CD4-positive, alpha-beta T cell treated with Interleukin-15 for 4 hours (primary cell): Measurements from ENCODE around the gene NKAIN2.
"Not testable (repeated sequence)": the region's sequence is repeated elsewhere in the genome, so short reads cannot be mapped to it uniquely, and the experiment has no call there.

ENCODE experiments used
- DNase-seq: peaks from one replicate; pipeline ENCODE4 v3.0.0-alpha.2; 2020; ENCODE audit warnings: low spot score

NKAIN2 gene

DNA sequence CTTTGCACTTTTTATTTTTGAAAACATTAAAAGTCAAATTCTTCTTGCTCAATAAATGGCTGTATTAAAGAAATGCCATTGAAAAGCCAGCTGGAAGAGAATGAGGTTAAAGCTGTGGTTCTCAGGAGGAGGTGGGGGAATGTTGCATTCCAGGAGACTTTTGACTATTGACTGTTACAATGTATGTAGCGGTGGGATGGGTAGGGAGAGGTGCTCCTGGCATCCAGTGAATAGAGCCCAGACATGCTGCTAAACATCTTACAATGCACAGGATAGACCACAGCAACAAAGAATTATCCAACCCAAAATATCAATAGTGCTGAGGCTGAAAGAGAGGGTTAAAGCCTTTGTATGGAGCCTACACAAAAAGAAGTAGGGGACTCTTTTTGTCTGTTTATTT lies 295.9 kb downstream of the NKAIN2 start:
- no peak for DNase-seq

GRCh38 chr6:124110514-124110913 lies 306.8 kb downstream of the NKAIN2 start:
- no peak for DNase-seq

DNA sequence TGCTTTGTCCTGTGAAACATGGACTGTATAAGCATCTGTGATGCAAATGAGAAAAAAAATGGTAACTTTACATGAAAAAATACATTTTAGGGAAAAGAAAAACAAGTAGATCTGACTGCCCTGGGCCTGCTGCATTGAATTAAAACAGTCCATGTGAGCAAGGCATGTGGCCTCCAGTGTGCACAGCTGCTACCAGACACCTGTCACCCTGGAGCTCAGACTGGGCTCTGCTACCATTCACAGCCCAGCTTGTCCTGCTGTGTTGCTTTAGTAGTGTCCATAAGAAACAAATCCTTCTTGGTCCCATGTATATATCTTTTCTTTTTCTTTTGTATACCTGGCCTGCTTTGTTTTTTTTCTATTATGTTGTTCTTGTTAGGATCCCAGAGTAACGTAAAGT lies 315.9 kb downstream of the NKAIN2 start:
- no peak for DNase-seq

GRCh38 chr6:124123617-124124209 lies 320.0 kb downstream of the NKAIN2 start:
- no peak for DNase-seq

DNA sequence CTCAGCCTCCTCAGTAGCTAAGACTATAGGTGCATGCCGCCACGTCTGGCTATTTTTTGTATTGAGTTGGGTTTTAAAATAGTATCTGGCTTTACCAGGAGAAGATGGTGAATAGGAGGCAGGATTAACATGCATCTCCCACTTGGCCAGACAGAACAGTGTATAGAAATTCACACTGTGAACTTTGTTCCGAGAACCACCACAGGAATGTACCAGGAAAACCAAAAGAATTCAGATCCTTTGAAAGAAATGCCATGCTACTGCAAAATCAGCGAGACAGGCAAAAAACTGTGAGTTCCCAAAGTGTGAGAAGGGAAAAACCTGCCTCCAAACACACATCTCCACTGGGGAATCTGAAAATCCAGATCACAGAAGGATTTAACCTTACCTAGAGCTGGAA lies 327.6 kb downstream of the NKAIN2 start:
- no peak for DNase-seq

DNA sequence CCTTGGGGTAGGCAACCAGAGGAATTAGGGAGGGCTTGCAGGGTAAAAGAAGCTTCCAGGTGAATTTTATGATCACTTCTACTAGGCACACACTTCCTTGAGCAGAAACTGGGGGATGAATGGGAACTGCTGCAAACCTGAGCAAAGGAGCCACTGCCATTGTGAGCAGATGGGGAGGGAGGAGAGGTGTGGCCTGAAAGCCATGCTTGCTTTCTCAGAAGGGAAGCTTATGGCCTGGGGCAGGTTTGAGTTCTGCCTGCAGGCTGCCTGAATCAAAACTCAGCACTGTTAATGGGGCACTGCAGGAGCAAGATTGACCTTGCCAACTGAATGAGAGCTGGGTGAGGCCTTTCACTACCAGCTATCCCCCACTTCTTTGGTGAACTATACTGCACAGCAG lies 328.1 kb downstream of the NKAIN2 start:
- DNase-seq, result no peak

GRCh38 chr6:124132256-124132655 lies 328.6 kb downstream of the NKAIN2 start:
- no peak for DNase-seq

DNA sequence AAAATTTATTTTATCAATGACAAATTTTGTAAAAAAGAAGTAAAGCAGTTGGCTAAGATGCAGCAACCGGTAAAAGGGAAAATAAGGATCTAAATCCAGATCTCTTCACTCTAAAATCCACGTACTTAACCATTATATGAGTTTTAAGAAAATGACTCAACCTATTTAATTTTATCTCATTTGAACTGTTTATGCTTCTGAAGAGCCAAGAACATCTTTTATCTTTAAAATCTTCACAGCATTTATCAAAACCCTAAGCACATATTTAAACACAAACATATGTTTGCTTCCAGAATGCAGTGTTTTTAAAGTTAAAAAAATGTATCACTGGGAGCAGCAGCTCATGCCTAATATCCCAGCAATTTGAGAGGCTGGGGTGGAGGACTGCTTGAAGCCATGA lies 339.2 kb downstream of the NKAIN2 start:
- no peak for DNase-seq

DNA sequence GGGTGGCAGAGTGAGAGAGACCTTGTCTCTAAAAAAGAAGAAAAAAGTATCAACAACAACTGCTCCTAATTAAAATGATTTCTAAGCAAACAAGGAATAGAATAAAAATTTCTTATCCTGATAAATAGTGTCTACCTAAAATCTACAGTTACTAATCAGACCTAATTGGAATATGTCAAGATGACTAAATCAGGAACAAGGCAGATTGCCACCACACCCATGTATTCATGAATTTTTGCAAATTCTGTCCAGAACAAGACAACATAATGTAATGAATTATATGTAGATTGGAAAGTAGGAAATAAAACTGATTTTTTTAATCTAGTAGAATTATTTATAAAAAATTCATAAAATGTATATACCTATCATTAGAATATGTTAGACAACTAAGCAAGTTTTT lies 339.8 kb downstream of the NKAIN2 start:
- DNase-seq, result no peak

DNA sequence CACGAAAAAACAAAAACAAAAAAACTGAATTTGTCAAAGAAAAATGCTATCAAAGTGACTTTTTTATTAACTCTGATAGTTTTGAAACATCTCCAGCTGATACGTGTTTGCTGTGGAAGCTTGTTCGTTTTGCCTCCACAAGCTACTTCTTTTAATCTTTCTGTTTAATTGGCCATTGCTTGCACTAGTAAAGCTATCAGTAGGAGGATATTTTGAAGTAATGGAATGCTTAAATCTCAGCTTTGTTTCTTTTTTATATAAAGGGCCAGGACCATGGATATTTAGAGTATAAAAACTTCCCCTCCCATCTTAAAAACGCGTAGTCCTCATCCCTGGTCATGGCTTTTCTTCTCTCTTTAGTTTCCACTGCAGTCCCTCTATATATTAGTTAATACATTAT lies 344.0 kb downstream of the NKAIN2 start:
- DNase-seq, result no peak

DNA sequence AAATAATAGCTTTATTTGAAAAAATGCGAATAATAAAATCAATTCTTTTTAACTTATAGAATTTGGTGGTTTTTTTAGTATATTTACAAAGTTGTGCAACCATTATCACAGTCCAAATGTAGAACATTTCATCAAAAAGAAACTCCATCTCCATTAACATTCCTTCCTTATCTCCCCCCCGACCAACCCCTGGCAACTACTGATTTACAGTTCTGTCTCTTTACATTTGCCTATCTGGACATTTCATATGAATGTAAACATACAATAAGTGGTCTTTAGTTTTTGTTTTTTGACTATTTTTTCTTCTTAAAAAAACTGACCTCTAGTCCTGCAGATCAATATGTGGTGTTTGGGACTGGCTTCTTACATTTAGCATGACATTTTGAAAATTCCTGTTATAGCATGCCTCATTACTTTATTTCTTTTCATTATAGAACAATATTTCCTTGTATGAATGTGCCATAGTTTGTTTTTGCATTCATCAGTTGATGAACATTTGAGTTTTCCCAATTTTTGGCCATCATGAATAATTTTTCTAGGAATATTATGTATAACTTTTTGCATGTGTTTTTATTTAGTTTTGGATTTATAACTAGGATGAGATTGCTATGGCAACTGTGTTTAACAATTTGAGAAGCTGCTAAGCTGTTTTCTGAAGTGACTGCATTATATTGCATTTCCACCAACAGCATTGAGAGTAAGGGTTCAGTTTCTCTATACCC lies 344.7 kb downstream of the NKAIN2 start:
- no peak for DNase-seq

DNA sequence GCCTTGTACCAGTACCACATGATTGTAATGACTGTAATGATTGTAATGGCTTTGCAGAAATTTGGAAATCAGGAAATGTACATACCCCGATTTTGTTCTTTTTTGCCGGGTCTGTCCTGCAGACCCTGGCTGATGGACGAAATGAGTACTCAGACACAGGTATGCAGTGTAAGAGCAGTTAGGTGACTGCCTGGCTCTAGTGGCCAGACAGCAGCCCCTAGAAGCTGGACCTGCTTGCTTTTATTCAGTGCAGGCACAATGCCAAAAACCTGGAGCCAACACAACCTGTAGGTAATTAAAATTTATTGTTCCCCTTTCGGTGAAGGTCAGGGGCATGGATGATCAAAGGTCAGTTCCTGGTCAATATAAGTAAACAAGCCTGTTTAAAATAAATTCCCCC lies 346.0 kb downstream of the NKAIN2 start:
- no peak for DNase-seq

DNA sequence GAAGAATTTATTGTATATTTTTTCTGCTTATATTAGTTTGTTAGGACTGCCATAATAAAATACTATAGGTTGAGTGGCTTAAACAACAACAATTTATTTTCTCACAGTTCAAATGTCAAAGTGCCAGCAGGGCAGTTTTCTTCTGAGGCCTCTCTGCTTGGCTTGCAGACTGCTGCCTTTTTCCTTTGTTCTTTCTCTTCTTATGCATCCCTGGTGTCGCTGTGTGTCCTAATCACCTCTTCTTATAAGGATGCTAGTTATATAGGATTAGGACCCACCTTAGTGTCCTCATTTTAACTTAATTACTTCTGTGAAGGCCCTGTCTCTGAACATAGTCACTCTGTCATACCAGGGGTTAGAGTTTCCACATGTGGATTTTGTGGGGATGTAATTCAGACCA lies 354.4 kb downstream of the NKAIN2 start:
- DNase-seq, result no peak

- no peak for DNase-seq
These were observed 360.0 kb downstream of the NKAIN2 start for GRCh38 chr6:124163676-124164075.

GRCh38 chr6:124164343-124164742 lies 360.7 kb downstream of the NKAIN2 start:
- DNase-seq, result no peak

GRCh38 chr6:124167249-124167648 lies 363.6 kb downstream of the NKAIN2 start:
- not testable (repeated sequence) for DNase-seq

- no peak for DNase-seq
These were observed 386.6 kb downstream of the NKAIN2 start for GRCh38 chr6:124190256-124190655.

- no peak for DNase-seq
These were observed 389.5 kb downstream of the NKAIN2 start for GRCh38 chr6:124193132-124193531.

DNA sequence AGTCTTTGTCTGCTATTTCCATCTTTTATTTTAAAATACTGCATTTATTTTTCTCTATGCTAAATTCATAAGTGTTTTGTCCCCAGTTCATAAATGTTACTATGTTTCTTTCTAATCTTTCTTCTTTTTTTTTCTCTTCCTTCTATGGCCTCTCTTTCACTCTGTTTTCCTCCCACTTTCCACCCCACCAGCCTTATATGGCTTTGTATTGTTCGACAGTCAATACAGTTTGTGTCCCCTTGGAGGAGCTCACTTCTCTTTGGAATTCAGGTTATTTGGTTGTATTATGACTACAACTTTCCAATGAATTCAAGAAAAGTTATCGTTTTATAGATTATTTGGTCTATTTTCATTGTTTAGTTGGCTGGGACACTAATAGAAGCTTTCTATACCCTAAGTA lies 393.5 kb downstream of the NKAIN2 start:
- DNase-seq, result no peak

DNA sequence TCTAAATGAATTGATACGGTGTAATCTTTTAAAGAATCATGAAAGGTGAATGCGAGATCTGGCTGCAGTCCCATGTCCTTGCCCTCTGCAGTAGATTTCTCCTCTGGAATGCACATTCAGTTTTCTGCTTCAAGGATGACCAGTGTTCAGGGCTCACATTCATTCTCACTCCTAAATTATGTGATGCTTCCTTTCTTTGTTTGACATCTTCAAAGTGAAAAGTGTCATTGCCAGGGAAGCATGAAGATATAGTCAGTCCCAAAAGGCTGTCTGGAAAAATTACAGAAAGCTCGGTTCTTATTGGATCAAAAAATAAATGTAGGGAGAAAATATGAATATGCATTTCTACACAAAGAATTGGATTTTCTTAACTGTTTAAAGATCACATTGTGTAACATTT lies 395.6 kb downstream of the NKAIN2 start:
- no peak for DNase-seq

DNA sequence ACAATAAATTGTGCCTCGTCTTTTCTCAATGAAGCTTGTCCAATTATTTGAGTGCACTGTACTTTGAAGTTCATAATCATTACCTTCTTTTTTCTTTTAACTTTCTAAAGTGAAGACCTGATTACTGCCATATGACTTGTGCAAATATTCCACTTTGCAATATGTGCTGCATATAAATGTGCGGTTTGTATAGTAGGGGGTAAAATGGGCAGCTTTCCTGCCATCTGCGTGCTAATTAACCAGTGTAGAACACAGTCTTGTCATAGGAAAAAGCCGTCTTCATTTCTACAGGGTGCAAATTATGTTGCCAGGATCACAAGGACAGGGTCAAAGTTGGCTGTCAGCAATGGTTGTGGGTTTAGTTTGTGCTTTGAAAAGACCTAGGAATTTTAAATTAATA lies 397.0 kb downstream of the NKAIN2 start:
- no peak for DNase-seq

DNA sequence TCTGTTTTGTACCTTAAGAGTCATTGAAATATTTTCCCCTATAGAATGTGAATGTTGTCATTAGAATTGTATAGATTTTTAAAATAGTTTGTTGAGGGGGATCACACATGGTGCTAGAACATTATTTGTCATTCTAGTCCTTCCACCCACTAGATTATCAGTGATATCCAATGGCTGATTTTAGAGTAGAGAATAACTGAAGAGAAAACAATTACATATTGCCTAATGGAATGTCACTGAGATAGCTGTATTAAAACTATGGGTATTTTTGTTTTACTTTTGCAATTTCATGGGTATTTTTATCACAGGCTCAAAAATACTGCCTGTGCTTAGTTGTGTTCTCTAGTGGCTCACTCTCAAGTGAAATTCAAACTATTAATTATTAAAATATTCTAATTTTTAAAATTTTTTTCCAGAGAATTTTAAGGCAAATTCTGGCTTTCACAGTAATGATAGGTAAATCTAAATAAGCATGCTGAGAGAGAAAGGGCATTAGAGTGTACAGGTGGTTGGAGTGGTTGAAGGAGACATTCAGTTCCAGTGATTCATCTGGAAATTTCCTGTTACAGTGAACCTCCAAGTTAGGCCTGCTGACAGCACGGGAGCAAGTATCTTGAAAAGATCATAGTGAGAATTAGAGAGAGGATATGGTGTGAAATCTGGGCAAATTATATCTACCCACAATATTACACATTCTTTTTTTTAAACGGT lies 399.6 kb downstream of the NKAIN2 start:
- no peak for DNase-seq

GRCh38 chr6:124203812-124204167 lies 400.1 kb downstream of the NKAIN2 start:
- no peak for DNase-seq

- no peak for DNase-seq
These were observed 402.3 kb downstream of the NKAIN2 start for GRCh38 chr6:124205921-124206320.
